IPS-NIHi11 (cell line): ENCODE measurements around the gene SSX2IP.
"Not testable (repeated sequence)": the region's sequence is repeated elsewhere in the genome, so short reads cannot be mapped to it uniquely, and the experiment has no call there.

Experiments
- DNase-seq: peaks from one replicate; pipeline ENCODE4 v3.0.0; 2012; ENCODE audit warnings: mixed read lengths, low spot score

The SSX2IP gene

DNA sequence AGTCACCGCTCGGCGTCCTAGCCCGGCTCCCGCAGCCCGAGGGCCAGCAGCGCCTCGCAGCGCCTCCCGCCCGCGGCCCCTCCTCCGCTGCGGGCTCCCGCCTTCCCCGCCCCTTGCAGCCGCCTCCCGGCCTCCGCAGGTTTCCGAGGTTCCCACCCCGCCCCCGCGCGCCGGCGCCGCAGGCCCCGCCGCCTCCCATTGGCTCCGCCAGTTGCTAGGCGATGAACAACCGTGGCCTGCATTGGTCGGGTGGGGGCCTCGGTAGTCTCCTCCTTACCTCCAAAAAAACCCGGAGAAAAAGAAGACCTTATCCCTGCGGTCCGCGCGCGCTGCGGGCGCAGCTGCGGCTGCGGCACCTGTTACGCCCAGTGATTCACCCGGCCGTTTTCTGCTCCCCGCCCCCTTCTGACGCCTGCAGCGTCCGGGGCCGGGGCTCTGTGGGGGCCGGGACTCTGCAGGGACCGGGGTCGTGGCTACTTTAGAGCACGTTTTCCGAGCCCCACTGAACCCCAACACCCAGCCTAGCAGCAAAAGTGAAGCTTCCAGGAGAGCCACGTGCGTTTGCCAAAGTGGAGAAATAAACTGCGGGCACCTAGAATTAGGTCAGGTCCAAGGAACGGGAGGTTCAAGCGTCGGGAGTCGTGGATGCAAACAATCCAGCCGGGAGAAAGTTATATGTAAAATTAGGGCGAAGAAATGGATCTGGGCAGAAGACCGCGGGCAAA, at the start of gene SSX2IP:
SSX2IP (minus strand) TSS at position 65 of the 725 bp plus-strand sequence. CDS start 19,242 bp downstream, outside the sequence.
- peak; percentile 95 for DNase-seq

GRCh38 chr1:84738237-84738636, 48.0 kb upstream of the SSX2IP start:
- no peak for DNase-seq

GRCh38 chr1:84737590-84737989, 47.3 kb upstream of the SSX2IP start:
- no peak for DNase-seq

DNA sequence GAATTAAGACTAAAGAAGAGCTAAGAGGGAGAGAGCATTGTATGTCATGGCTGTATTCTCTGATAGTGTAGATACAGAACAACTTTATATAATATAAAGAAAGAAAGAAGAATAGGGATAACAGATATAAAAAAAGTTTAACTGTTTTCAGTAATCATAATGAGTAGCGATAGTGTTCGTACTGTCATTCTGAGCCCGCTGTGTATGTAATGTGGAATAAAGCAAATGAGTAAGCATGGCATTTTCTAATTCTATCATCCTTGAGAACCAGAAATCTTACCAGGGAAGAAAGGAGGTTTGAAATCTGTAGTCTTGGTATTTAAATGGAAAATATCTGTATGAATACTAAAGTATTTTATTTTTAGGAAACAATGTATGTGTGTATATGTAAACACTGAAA, 46.7 kb upstream of the SSX2IP start:
- no peak for DNase-seq

DNA sequence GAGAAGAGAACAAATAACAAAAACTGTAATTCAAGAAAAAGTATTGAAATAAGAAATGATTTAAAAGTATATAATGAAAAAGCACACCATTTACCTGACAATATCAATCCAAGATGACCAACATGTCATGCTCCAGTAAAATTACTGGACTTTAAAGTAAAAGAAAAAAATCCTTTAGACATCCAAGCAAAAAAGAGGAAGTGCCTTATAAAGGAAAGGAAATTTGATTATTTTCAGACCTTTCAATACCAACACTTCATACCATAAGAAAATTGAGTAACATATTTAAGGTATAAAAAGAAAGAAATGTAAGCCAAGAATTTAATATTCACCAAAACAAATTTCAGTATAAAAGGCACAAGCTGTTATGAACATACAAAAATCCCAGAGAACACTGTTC, 46.2 kb upstream of the SSX2IP start:
- DNase-seq, result no peak

DNA sequence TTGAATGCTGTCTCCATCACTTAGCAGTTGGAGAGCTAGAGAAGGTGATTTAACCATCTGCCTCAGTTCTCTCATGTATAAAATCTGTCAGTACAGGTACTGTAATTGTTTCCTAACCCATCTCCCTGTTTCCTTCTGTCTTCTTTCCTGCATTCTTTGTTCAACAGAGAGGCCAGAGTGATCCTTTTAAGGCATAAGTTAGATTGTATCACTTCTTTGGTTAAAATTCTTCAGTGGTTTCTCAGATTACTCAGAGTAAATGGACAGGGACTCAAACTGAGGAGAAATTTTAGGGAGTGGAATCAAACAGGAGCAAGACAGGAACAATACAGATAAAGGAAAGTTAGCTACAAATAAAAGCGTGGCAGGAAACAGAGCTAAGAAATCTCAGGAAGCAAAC, 45.2 kb upstream of the SSX2IP start:
- DNase-seq, result no peak

DNA sequence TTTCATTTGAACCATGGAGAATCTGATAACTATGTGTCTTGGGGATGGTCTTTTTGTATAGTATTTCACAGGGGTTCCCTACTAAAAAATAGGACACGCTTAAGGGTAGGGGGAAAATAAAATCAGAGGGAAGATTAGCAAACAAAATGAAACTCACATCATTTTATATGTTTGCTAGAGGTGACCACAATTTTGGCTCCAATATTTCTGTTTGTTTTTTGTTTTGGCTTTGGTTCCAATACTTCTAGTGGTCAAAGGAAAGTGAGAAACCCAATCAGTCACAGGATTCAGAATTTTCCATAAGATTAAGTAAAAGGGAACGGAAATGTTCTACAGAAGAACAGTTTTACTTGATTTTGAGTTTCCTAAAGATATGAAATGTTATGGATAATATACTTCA, 42.3 kb upstream of the SSX2IP start:
- no peak for DNase-seq

DNA sequence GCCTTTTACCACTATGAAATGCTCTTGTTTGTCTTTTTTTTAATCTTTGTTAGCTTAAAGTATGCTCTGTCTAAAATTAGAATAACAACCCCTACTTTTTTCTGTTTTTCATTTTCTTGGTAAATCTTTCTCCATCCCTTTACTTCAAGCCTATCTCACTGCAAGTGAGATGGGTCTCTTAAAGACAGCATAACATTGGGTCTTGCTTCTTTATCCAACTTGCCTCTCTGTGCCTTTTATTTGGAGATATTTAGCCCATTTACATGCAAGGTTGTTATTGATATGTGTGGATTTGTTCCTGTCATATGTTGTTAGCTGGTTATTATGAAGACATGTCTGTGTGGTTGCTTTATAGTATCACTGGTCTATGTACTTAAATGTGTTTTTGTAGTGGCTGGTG, 41.3 kb upstream of the SSX2IP start:
- DNase-seq, result no peak

GRCh38 chr1:84727711-84728110, 37.5 kb upstream of the SSX2IP start:
- DNase-seq, result not testable (repeated sequence)

DNA sequence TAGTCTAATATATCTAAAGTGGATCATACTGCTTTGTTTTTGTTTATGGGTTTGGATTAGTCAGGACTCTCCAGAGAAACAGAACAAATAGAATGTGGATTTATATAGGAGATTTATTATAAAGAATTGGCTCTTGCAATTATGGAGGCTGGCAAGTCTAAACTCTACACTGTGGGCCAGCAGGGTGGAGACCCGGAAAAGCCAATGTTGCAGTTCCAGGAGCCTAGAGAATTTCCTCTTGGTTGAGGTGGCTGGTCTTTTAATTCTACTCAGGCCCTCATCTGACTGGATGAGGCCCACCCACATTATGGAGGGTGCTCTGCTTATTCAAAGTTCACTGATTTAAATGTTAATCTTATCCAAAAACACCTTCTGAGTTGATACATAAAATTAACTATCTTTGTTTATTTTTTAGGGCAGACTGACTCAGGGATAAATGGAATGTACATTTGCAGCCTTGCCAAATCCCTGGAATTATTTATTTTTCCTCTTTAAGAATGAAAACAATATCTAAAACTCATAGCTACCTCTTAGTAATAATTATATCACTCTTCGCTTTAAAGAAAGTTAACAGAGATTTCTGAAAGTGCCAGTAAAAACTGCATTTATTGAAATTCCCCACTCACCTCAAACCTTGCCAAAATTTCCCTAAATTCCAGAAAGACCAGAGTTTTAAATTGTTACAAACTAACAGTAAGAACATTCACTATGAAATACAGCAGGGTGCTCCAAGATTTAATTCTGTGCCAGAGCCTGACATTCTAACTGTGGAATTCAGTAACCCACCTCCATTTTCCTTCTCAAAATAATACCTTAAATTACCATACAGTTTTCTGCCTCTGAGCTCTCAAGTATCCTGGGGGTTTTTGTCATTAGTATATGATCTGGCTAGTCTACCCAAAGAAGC, 36.6 kb upstream of the SSX2IP start:
- DNase-seq, result no peak

DNA sequence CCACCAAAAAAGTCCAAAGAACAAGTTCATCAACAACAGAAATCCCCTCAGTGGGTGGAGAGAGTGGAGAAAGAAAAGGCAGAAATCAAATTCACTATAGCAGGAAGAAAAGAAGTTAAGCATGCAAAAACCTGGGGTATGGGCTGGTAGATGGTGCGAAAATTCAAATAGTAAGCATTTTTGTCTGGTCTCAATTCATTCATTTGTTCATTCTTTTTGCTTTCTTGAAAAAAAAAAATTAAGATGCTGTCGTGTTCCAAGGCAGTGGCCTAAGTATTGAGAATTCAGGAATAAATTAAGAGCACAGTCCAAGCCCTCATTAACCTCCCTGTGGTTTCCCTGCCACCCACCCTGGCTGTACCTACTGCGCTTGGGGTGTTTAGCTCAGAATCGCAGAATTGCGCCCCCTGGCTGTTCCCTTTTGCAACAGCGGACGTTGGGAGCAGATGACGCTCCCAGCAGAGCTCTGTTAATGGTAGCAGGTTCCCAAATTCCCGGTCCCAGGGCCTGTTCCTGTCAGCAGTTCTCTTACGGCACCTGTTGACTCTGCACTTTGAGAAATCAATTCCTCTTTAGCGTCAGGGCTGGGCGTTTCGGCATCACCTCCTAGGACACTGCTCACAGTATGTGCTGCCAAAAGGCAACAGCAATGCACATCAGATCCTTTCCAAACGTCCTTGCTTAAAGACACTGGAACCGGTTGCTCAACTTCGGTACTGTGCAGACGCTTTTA, 34.0 kb upstream of the SSX2IP start:
- peak; percentile 74 for DNase-seq

GRCh38 chr1:84722794-84723193, 32.5 kb upstream of the SSX2IP start:
- DNase-seq, result no peak

DNA sequence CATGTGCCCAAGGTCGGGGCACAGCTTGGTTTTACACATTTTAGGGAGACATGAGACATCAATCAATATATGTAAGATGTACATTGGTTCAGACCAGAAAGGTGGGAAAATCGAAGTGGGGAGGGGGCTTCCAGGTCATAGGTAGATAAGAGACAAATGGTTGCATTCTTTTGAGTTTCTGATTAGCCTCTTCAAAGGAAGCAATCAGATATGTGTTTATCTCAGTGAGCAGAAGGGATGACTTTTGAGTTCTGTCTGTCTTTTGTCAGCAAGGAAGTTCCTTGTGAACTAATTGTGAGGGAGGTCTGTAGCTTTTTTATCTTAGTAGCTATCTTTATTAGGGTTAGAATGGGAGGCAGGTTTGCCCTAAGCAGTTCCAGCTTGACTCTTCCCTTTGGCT, 31.6 kb upstream of the SSX2IP start:
- DNase-seq, result not testable (repeated sequence)

DNA sequence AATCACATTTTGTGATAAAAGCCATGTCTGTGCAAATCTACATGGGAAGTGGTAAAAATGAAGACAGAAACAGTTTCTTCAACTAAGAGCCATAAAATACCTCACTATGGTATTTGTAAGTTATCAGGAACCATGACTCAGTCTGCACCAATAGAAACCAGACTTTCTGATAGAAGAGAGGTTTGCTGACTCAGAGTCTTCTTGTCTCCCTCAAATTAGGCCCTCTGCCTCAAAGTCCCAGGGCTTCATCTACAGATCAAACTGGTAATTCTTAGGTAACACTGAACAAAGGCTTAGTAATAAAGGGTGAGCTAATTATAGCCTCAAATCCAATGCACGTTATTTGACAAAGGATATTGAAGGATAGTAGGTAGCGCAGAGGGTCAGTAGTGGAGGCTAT, 30.9 kb upstream of the SSX2IP start:
- no peak for DNase-seq

DNA sequence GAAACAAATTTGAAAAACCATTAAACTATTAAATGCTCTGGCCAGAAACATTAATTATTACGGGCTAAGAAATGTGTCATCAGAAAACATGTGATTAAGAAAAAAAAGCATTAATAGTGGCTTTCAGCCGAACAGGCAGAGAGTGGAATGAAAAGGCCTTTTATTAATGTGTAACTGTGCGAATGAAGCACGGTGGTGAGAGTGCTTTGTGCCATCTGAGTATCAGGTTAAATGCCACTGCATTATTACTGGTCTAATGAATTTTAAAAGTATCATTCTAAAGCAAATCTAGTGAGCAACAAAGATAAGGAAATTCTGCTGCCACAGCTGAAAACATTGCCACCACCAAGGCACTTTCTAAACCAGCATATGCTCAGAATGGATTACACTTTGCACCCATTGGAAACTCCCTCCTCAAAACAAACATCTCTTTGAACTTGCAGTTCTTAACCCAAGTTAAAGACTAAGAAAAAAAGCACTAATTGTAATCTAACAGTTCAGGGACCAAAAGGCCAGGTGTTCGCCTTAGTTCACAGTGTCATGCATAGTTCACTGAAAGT, 30.0 kb upstream of the SSX2IP start:
- DNase-seq, result no peak

- DNase-seq, result no peak
Measured at GRCh38 chr1:84719543-84720217, 29.4 kb upstream of the SSX2IP start.

DNA sequence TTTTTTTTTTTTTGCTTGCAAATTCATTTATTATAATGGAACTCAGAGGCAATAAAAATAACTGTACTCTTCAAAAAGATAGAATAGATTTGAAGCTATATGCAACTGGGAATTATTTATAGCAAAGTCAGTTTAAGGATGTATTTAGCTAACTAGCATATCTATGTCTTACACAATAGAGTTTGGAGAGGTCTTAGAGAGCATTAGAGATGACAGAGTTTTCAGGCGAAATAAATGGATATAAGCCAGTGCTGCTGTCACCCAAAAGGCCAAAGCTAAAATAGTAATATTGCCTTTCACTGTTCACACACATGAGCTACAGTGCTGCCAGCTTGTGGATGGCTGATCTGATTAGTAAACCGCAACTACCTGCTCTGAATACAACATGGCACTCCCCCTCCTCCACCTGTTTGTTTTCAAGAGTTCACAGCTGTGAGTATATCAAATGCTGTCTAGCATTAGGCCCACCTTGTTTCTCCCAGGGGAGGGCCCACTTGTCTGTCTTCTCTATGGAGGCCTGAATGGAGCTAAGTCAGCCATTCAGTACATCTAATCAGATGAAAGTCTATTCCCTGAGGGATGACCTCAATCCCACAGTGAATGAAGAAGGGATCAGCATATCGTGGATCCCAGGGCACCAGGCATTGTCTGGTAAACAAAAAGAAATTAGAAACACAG, 25.2 kb upstream of the SSX2IP start:
- DNase-seq, result no peak

- no peak for DNase-seq
Measured at GRCh38 chr1:84712276-84712874, 22.1 kb upstream of the SSX2IP start.

- no peak for DNase-seq
Measured at GRCh38 chr1:84711869-84712268, 21.6 kb upstream of the SSX2IP start.

- DNase-seq, result no peak
Measured at GRCh38 chr1:84711121-84711520, 20.9 kb upstream of the SSX2IP start.

DNA sequence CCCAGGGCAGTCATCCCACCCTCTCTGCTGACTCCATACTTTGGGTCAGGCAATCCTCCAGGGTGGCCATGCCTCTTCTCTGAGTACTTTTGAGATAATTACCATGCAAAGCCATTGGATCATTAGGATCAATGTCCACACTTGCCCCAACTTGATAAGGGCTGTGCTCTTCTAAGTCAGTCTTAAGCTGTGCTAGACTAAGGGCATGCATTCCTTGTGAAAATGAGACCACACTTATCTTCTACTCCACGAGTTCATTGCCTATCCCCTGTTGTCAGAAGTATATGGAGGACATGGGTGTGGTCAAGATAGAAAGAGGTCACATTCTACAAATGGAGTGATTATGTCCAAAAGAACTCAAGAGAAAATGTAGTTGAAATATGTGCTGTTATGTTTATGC, 18.9 kb upstream of the SSX2IP start:
- no peak for DNase-seq
